Measurements from ENCODE around the gene RANBP6. TPM values are rescaled to one million over a fixed set of nuclear protein-coding genes. Genes with fewer than 3 reads are reported as not detected.
"Not testable (repeated sequence)": the region's sequence is repeated elsewhere in the genome, so short reads cannot be mapped to it uniquely, and the experiment has no call there.

Gene RANBP6
- 25.0 TPM for total RNA-seq (ENCODE audit: insufficient read depth, low replicate concordance)

GRCh38 chr9:6015278-6016157 is at the start of gene RANBP6:
RANBP6 (minus strand) TSS chr9:6015624; CDS start chr9:6015607, 17 bp downstream.
- peak; percentile 93 for DNase-seq (ENCODE audit: low spot score)

GRCh38 chr9:6063146-6063545 is 47.7 kb upstream of the RANBP6 start:
- DNase-seq (ENCODE audit: low spot score): not testable (repeated sequence)

- DNase-seq (ENCODE audit: low spot score): no peak
Measured at GRCh38 chr9:6055666-6056065, 40.2 kb upstream of the RANBP6 start.

- peak; percentile 75 for DNase-seq (ENCODE audit: low spot score)
Measured at GRCh38 chr9:6055216-6055615, 39.8 kb upstream of the RANBP6 start.

GRCh38 chr9:6054280-6055099 is 39.1 kb upstream of the RANBP6 start:
- peak; percentile 70 for DNase-seq (ENCODE audit: low spot score)

GRCh38 chr9:6052293-6052919 is 37.0 kb upstream of the RANBP6 start:
- peak; percentile 20 for DNase-seq (ENCODE audit: low spot score)

GRCh38 chr9:6051511-6051950 is 36.1 kb upstream of the RANBP6 start:
- DNase-seq (ENCODE audit: low spot score): no peak

- no peak for DNase-seq (ENCODE audit: low spot score)
Measured at GRCh38 chr9:6049798-6050197, 34.4 kb upstream of the RANBP6 start.

GRCh38 chr9:6048039-6048438 is 32.6 kb upstream of the RANBP6 start:
- DNase-seq (ENCODE audit: low spot score): no peak

- DNase-seq (ENCODE audit: low spot score): no peak
Measured at GRCh38 chr9:6047020-6047419, 31.6 kb upstream of the RANBP6 start.

- no peak for DNase-seq (ENCODE audit: low spot score)
Measured at GRCh38 chr9:6045364-6045763, 29.9 kb upstream of the RANBP6 start.

- no peak for DNase-seq (ENCODE audit: low spot score)
Measured at GRCh38 chr9:6040077-6040476, 24.7 kb upstream of the RANBP6 start.

GRCh38 chr9:6036391-6036790 is 21.0 kb upstream of the RANBP6 start:
- DNase-seq (ENCODE audit: low spot score): no peak

GRCh38 chr9:6034954-6035353 is 19.5 kb upstream of the RANBP6 start:
- no peak for DNase-seq (ENCODE audit: low spot score)

- DNase-seq (ENCODE audit: low spot score): peak; percentile 18
Measured at GRCh38 chr9:6029604-6030274, 14.3 kb upstream of the RANBP6 start.

GRCh38 chr9:6024035-6024554 is 8.7 kb upstream of the RANBP6 start:
- DNase-seq (ENCODE audit: low spot score): no peak

GRCh38 chr9:6016975-6017374 is 1.6 kb upstream of the RANBP6 start:
- not testable (repeated sequence) for DNase-seq (ENCODE audit: low spot score)

GRCh38 chr9:6014670-6015270 is 654 bp downstream of the RANBP6 start:
- DNase-seq (ENCODE audit: low spot score): peak; percentile 18

GRCh38 chr9:6008169-6008979 is 7.0 kb downstream of the RANBP6 start:
- peak; percentile 99 for DNase-seq (ENCODE audit: low spot score)

- peak; percentile 89 for DNase-seq (ENCODE audit: low spot score)
Measured at GRCh38 chr9:6007770-6008168, 7.7 kb downstream of the RANBP6 start.
